Bronchial smooth muscle cell (primary cell): ENCODE results near the gene SPATS1. TPM values are rescaled to one million over a fixed set of nuclear protein-coding genes. Genes with fewer than 3 reads are reported as not detected.

Experiments
- total RNA-seq: library from RNA; depleted of rRNA; stranded (reverse); fragments of >200 nt; gene quantifications from 2 replicates; pipeline ENCODE4 v1.2.1, GENCODE V29; 2014

SPATS1 gene
- 0.16 TPM in 1 of 2 replicates, not detected in the other for total RNA-seq

GRCh38 chr6:44342489-44342888 is at the start of gene SPATS1:
Gene SPATS1, plus strand, starts transcription at chr6:44342650. Its CDS starts 446 bp downstream, at chr6:44343096.

DNA sequence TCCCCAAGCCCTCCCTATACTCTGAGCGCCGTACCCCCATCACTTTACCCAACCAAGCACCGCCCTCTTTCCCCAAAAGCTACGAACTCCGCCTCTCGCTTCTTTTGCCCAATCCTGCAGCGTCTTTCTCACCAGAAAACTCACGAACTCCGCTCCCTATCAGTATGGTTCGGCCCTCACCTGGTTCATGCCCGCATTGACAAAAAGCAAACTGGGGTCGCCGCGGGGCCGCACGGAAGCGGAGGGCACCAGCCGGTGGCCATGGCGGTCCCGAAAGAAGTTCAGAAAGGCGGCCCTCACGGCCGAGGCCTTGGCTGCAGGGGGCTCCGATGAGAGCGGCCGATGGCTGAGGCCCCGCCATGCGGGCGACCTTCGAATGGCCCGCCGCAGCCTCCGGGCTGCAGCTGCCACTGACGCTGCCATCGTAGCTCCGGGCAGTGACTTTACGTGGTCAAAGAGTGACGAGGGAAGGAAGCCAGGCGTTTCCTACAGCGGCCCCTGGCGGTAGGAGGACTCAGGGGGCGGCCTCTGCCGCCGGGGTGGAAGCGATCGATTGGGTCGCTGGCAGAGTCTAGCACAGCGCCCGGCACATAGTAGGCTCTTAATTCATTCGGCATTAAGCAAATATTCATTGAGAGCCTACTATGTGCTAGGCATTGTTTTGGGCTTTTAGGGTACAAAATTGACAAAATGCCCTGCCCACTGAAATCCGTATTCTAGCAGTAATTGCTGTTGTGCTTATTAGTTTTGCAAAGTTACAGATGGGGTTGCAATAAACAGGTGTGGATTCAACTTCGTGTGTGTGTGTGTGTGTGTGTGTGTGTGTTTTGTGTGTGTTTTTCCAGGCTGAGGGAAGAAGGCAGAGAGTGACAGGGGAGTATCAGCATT is 29.3 kb upstream of the SPATS1 start, which contains the start of gene AARS2:
Gene AARS2 (minus strand): TSS at position 447 of the 888 bp plus-strand sequence. CDS start 24 bp downstream, at position 423.

GRCh38 chr6:44387346-44388134 is 45.1 kb downstream of the SPATS1 start, which contains the start of gene CDC5L:
Gene CDC5L, plus strand, starts transcription at chr6:44387706. Its CDS starts 118 bp downstream, at chr6:44387824.

Other genes with a start within 250 kb of the SPATS1 start
- gene MRPL14, start 215.2 kb upstream of the SPATS1 start, total RNA-seq, result 31.3 and 54.1 TPM in 2 replicates
- 17.5 and 24.8 TPM in 2 replicates for gene TMEM63B, start 215.1 kb upstream of the SPATS1 start, total RNA-seq
- gene CAPN11, start 183.8 kb upstream of the SPATS1 start, total RNA-seq, result under 0.01 TPM in 1 of 2 replicates, not detected in the other
- gene MYMX, start 125.7 kb upstream of the SPATS1 start, total RNA-seq, result not detected in 2 replicates
- 3.2 and 4.7 TPM in 2 replicates for gene SLC29A1, start 119.1 kb upstream of the SPATS1 start, total RNA-seq
- 289 and 353 TPM in 2 replicates for gene HSP90AB1, start 95.5 kb upstream of the SPATS1 start, total RNA-seq
- gene SLC35B2, start 85.1 kb upstream of the SPATS1 start, total RNA-seq, result 55.2 and 80.9 TPM in 2 replicates
- 3.3 TPM in 2 replicates for gene NFKBIE, start 77.1 kb upstream of the SPATS1 start, total RNA-seq
- gene TMEM151B, start 72.2 kb upstream of the SPATS1 start, total RNA-seq, result under 0.01 TPM in 2 replicates
- gene AARS2, start 29.3 kb upstream of the SPATS1 start, total RNA-seq, result 16.2 and 24.6 TPM in 2 replicates
- gene CDC5L, start 45.1 kb downstream of the SPATS1 start, total RNA-seq, result 15.3 and 18.4 TPM in 2 replicates